Measurements from ENCODE around the gene CLEC20A.

DNA sequence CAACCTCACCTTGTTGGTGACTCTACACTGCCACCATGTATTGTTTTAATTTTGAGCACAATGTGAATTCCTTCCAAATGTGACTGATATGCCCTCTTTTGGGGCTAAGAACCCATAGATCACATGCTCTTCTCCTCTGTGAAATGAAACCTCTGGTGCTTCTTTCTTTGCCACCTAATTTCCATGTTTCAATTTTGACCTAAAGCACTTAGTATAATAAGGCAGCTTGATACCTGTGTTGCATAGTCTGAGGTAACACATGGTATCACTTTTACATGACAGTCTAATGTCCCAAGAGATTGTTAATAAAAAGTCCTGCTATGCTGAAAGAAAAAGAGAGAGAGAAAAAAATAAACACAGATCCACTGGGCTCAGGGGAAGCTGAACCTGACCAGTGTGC lies 24.2 kb downstream of the CLEC20A start:
- TF ChIP-seq IRF2 (CRISPR knock-in tag; IDR thresholded peaks at IDR 0.05) (no peak), ZFP36 (IDR thresholded peaks at IDR 0.05; ENCODE audit: low read depth, low read length, partially characterized antibody) (no peak), SREBF1 (IDR thresholded peaks at IDR 0.05; ENCODE audit: borderline replicate concordance, low read depth, low read length) (no peak), FOXK1 (CRISPR knock-in tag; IDR thresholded peaks at IDR 0.05; ENCODE audit: borderline replicate concordance) (no peak), MEIS2 (IDR thresholded peaks at IDR 0.05; ENCODE audit: partially characterized antibody) (no peak), CTBP1 (IDR thresholded peaks at IDR 0.05; ENCODE audit: borderline replicate concordance) (no peak), POLR2A (conservative IDR thresholded peaks at IDR 0.05) (no peak), NBN (IDR thresholded peaks at IDR 0.05; ENCODE audit: low read depth) (no peak)
- TF ChIP-seq, protein P1, sequence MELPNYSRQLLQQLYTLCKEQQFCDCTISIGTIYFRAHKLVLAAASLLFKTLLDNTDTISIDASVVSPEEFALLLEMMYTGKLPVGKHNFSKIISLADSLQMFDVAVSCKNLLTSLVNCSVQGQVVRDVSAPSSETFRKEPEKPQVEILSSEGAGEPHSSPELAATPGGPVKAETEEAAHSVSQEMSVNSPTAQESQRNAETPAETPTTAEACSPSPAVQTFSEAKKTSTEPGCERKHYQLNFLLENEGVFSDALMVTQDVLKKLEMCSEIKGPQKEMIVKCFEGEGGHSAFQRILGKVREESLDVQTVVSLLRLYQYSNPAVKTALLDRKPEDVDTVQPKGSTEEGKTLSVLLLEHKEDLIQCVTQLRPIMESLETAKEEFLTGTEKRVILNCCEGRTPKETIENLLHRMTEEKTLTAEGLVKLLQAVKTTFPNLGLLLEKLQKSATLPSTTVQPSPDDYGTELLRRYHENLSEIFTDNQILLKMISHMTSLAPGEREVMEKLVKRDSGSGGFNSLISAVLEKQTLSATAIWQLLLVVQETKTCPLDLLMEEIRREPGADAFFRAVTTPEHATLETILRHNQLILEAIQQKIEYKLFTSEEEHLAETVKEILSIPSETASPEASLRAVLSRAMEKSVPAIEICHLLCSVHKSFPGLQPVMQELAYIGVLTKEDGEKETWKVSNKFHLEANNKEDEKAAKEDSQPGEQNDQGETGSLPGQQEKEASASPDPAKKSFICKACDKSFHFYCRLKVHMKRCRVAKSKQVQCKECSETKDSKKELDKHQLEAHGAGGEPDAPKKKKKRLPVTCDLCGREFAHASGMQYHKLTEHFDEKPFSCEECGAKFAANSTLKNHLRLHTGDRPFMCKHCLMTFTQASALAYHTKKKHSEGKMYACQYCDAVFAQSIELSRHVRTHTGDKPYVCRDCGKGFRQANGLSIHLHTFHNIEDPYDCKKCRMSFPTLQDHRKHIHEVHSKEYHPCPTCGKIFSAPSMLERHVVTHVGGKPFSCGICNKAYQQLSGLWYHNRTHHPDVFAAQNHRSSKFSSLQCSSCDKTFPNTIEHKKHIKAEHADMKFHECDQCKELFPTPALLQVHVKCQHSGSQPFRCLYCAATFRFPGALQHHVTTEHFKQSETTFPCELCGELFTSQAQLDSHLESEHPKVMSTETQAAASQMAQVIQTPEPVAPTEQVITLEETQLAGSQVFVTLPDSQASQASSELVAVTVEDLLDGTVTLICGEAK (IDR thresholded peaks at IDR 0.05) = no peak
- TF ChIP-seq, protein P1 (CRISPR knock-in tag; IDR thresholded peaks at IDR 0.05) = no peak
- TF ChIP-seq, protein P2, sequence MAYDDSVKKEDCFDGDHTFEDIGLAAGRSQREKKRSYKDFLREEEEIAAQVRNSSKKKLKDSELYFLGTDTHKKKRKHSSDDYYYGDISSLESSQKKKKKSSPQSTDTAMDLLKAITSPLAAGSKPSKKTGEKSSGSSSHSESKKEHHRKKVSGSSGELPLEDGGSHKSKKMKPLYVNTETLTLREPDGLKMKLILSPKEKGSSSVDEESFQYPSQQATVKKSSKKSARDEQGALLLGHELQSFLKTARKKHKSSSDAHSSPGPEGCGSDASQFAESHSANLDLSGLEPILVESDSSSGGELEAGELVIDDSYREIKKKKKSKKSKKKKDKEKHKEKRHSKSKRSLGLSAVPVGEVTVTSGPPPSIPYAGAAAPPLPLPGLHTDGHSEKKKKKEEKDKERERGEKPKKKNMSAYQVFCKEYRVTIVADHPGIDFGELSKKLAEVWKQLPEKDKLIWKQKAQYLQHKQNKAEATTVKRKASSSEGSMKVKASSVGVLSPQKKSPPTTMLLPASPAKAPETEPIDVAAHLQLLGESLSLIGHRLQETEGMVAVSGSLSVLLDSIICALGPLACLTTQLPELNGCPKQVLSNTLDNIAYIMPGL (CRISPR knock-in tag; IDR thresholded peaks at IDR 0.05) = no peak
- TF ChIP-seq, protein P3, sequence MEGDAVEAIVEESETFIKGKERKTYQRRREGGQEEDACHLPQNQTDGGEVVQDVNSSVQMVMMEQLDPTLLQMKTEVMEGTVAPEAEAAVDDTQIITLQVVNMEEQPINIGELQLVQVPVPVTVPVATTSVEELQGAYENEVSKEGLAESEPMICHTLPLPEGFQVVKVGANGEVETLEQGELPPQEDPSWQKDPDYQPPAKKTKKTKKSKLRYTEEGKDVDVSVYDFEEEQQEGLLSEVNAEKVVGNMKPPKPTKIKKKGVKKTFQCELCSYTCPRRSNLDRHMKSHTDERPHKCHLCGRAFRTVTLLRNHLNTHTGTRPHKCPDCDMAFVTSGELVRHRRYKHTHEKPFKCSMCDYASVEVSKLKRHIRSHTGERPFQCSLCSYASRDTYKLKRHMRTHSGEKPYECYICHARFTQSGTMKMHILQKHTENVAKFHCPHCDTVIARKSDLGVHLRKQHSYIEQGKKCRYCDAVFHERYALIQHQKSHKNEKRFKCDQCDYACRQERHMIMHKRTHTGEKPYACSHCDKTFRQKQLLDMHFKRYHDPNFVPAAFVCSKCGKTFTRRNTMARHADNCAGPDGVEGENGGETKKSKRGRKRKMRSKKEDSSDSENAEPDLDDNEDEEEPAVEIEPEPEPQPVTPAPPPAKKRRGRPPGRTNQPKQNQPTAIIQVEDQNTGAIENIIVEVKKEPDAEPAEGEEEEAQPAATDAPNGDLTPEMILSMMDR (IDR thresholded peaks at IDR 0.05 in 2 of 3, conservative IDR thresholded peaks at IDR 0.05 in 1 of 3; ENCODE audit: insufficient read depth in 2 of 3, low read depth in 1 of 3, low read length in 3 of 3) = no peak

Measured in K562 (cell line).